Heart left ventricle (tissue), 16 donors: Measurements from ENCODE around the gene UBQLN4. TPM values are rescaled to one million over a fixed set of nuclear protein-coding genes. Genes with fewer than 3 reads are reported as not detected.

ENCODE experiments used
- ATAC-seq, 4 donors: fragments of 200-7000 bp; cut with Tn5 transposase; one replicate each; pipeline ENCODE4 v1.9.1; 2020 to 2022; ENCODE audit warnings: moderate library complexity in 4 of 4, mild to moderate bottlenecking in 3 of 4, moderate number of reproducible peaks in 1 of 4
- DNase-seq, 5 donors: peaks; one replicate each; pipeline ENCODE4 v3.0.0-alpha.2; 2020
- H3K27ac ChIP-seq, 12 donors: fragments of 200-600 bp; sonication (generic) in 4 of 12; one replicate each; pipeline versions ENCODE4 v1.5.0 to v1.8.0; 2016 to 2022; ENCODE audit warnings: mild to moderate bottlenecking in 2 of 12
- H3K27me3 ChIP-seq, 9 donors: fragments of 200-600 bp; sonication (generic) in 2 of 9; one replicate each; pipeline versions ENCODE4 v1.5.1 to v1.8.0; 2016 to 2022; ENCODE audit warnings: mild to moderate bottlenecking in 3 of 9
- H3K36me3 ChIP-seq, 9 donors: fragments of 200-600 bp; sonication (generic) in 2 of 9; one replicate each; pipeline versions ENCODE4 v1.5.0 to v1.8.0; 2018 to 2022; ENCODE audit warnings: mild to moderate bottlenecking in 2 of 9
- H3K4me1 ChIP-seq, 12 donors: fragments of 200-600 bp; sonication (generic) in 4 of 12; one replicate each; pipeline versions ENCODE4 v1.5.0 to v1.8.0; 2016 to 2022; ENCODE audit warnings: mild to moderate bottlenecking in 3 of 12
- H3K4me3 ChIP-seq, 12 donors: fragments of 200-600 bp; sonication (generic) in 4 of 12; one replicate each; pipeline versions ENCODE4 v1.5.0 to v1.8.0; 2017 to 2022; ENCODE audit warnings: mild to moderate bottlenecking in 9 of 12, moderate library complexity in 4 of 12
- H3K9me3 ChIP-seq, 12 donors: fragments of 200-600 bp; sonication (generic) in 4 of 12; one replicate each; pipeline versions ENCODE4 v1.5.0 to v1.8.0; 2016 to 2022; ENCODE audit warnings: mild to moderate bottlenecking in 1 of 12
- POLR2A ChIP-seq, 2 donors: fragments of 450-650 bp; IDR thresholded peaks; one replicate each; pipeline ENCODE4 v1.6.1; 2017; ENCODE audit warnings: antibody characterized with exemption in 2 of 2, mild to moderate bottlenecking in 2 of 2, moderate library complexity in 2 of 2
- WGBS, 4 donors: extraction: QIAGEN DNeasy Blood & Tissue Kit in 2 of 4; methylation state at CpG; one replicate each; pipeline versions ENCODE4 v1.1.5 to v1.1.7; 2013 to 2018; 5-methylcytosine and 5-hydroxymethylcytosine counted together
- intact Hi-C, 10 donors: fragments of 100-400 bp; cut with DNase I; formaldehyde crosslinking; loops; one replicate each; pipeline versions ENCODE4 v1.11.1 to v1.14.2; 2022
- polyA plus RNA-seq, 2 donors: library from polyadenylated mRNA; stranded (reverse); fragments of 200-250 nt; gene quantifications; one replicate each; pipeline ENCODE4 v1.2.3, GENCODE V29; 2013
- total RNA-seq, 9 donors: library from RNA; depleted of rRNA in 2 of 9; stranded (reverse); fragments of >200 nt in 2 of 9; fragmentation: NEBNext Ultra II Directional in 3 of 9; extraction: Animal tissue kit (Norgen Biotek cat#: 25700) in 3 of 9; gene quantifications; one replicate each; pipeline versions ENCODE4 v1.1.0 to v1.2.4, GENCODE V29; 2016 to 2023
- TF ChIP-seq, protein P1 (sequence below), 12 donors: fragments of 200-600 bp; sonication (generic) in 4 of 12; IDR thresholded peaks; one replicate each; pipeline versions ENCODE4 v1.5.0 to v1.8.0; 2018 to 2022; ENCODE audit warnings: antibody characterized with exemption in 12 of 12, mild to moderate bottlenecking in 5 of 12
- donor health status: ischemic (EF 13 %, LVEDD 7.1; RV severe dilation, severe dysfunction).
- donor health status: healthy with polysubstance abuse.
- donor health status: DM: no; HTN: yes; CAD: no.
- donor health status: DM: no; HTN: no; CAD: no.
- donor health status: ischemic (EF 25% LVEDD 6.9; RV normal size, moderate dysfunction).
- donor health status: ischemic (EF 25% LVEDD 5.7; RV mildly dilated, moderate dysfunction).
- donor health status: healthy.
- donor health status: DM: yes; HTN: yes; CAD: no.
- donor health status: ischemic (EF 35%, LVEDD 5.7; RV mildly dilated, moderate dysfunction).
- donor health status: nonischemic (EF 11% LVEDD 7.7; RV severe dilation, severe dysfunction).
- donor health status: DM: yes; HTN: yes; CAD: no.
- donor health status: PGD.
- donor health status: ischemic (EF 29% LVEDD 5.4; RV normal size, mild dysfunction).
- donor health status: nonischemic (EF 23%, LVEDD 6.1; RV moderate dilation, normal function).

The UBQLN4 gene
- total and polyA plus RNA-seq, 11 donors: 15.1 to 37.3 (median 26.9) TPM

GRCh38 chr1:156096640-156097391 lies 43.2 kb upstream of the UBQLN4 start:
- no peak for TF ChIP-seq POLR2A (IDR thresholded peaks at IDR 0.05)
- TF ChIP-seq, protein P1, sequence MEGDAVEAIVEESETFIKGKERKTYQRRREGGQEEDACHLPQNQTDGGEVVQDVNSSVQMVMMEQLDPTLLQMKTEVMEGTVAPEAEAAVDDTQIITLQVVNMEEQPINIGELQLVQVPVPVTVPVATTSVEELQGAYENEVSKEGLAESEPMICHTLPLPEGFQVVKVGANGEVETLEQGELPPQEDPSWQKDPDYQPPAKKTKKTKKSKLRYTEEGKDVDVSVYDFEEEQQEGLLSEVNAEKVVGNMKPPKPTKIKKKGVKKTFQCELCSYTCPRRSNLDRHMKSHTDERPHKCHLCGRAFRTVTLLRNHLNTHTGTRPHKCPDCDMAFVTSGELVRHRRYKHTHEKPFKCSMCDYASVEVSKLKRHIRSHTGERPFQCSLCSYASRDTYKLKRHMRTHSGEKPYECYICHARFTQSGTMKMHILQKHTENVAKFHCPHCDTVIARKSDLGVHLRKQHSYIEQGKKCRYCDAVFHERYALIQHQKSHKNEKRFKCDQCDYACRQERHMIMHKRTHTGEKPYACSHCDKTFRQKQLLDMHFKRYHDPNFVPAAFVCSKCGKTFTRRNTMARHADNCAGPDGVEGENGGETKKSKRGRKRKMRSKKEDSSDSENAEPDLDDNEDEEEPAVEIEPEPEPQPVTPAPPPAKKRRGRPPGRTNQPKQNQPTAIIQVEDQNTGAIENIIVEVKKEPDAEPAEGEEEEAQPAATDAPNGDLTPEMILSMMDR (IDR thresholded peaks at IDR 0.05): peak; percentile 89 to 99 (median 97)
- H3K36me3 ChIP-seq: no peaks in the 10 kb centered on the region
- H3K27ac ChIP-seq: peak overlapping the region; percentile 51 to 92 (median 86)
- H3K4me1 ChIP-seq: peaks cover 0 to 46% (median 28%) of the 10 kb centered on the region in 12 donors
- intact Hi-C loops: loop anchor here in 9 of 10 donors (1.0 to 2.0 kb wide), 3 partner anchors 32 to 34 kb away; no protein-coding TSS in a partner anchor
- 19 to 24% (median 22%) methylated on average over 10 to 14 of the region's 14 CpGs for WGBS, 4 donors
- peak overlapping the region in 3 of 12 donors; percentile 16 to 27 (median 27) for H3K4me3 ChIP-seq
- H3K27me3 ChIP-seq: no peaks in the 10 kb centered on the region
- ATAC-seq (peak; percentile 91 to 96 (median 95)), DNase-seq (peak; percentile 91 to 95 (median 91))
- H3K9me3 ChIP-seq: no peaks in the 10 kb centered on the region

DNA sequence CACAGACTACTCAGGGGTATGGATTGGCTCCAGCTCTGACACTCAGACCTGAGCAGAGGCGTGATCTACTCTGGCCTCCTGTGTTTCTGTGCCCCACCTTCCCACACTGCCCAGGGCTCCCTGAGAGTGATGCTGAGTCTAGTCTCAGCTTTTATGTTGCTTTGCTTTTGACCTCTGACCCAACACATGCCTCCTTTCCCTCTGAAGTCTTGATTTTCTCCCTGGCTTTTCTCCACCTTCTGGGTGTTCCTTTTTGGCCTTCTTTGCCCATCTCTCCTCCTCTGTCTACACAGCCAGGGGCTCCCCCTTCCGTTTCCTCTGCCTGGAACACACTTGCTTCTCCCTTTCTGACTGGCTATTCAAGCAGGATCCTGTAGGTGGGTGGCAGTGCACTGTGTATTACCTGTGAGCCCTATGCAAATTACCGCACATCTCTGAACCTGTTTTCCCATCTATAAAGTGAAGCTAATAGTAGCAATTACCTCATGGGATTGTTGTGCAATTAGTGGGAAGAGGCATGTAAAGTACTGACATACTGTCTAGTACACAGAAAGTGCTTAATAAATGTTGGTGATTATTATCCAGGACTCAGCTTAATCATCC lies 42.4 kb upstream of the UBQLN4 start:
- Histone ChIP-seq H3K4me3 (peak overlapping the region in 2 of 12 donors; percentile 27), H3K4me1 (peaks cover 0 to 42% (median 25%) of the 10 kb centered on the region in 12 donors), H3K27me3 (no peaks in the 10 kb centered on the region), H3K9me3 (no peaks in the 10 kb centered on the region), H3K36me3 (no peaks in the 10 kb centered on the region), H3K27ac (peak overlapping the region in 11 of 12 donors; percentile 57 to 92 (median 86))
- no peak for TF ChIP-seq POLR2A (IDR thresholded peaks at IDR 0.05)
- TF ChIP-seq, protein P1 (IDR thresholded peaks at IDR 0.05): no peak
- ATAC-seq: no peak
- DNase-seq: no peak
- intact Hi-C loops: loop anchor here in 9 of 10 donors (1.0 to 2.0 kb wide), 3 partner anchors 33 to 35 kb away; no protein-coding TSS in a partner anchor
- 78 to 89% (median 83%) methylated on average over 3 of the region's 3 CpGs for WGBS, 4 donors

- Histone ChIP-seq H3K27me3 (no peaks in the 10 kb centered on the region), H3K9me3 (no peaks in the 10 kb centered on the region), H3K27ac (no peak overlapping the region), H3K36me3 (no peaks in the 10 kb centered on the region), H3K4me3 (no peak overlapping the region), H3K4me1 (peaks cover 0 to 34% (median 15%) of the 10 kb centered on the region in 12 donors)
- 52 to 64% (median 57%) methylated on average over 2 of the region's 2 CpGs for WGBS, 4 donors
- no peak for DNase-seq
- intact Hi-C loops: loop anchor here in 6 of 10 donors (1.0 to 5.0 kb wide), 4 partner anchors 39 to 133 kb away; no protein-coding TSS in a partner anchor
- TF ChIP-seq, protein P1 (IDR thresholded peaks at IDR 0.05): no peak
- TF ChIP-seq POLR2A (IDR thresholded peaks at IDR 0.05): no peak
- ATAC-seq: no peak
Measured at GRCh38 chr1:156091610-156092009, 38.0 kb upstream of the UBQLN4 start.

GRCh38 chr1:156090840-156091188 lies 37.2 kb upstream of the UBQLN4 start:
- 36 to 44% (median 38%) methylated on average over 12 to 14 of the region's 14 CpGs for WGBS, 4 donors
- intact Hi-C loops: loop anchor here (1.0 to 5.0 kb wide), 4 partner anchors 131 to 134 kb away; no protein-coding TSS in a partner anchor
- H3K27ac ChIP-seq: peak overlapping the region in 2 of 12 donors; percentile 32 to 75

More at GRCh38 chr1:156090840-156091188, 37.2 kb upstream of the UBQLN4 start:
- no peak overlapping the region for H3K4me3 ChIP-seq
- H3K4me1 ChIP-seq: peaks cover 0 to 29% (median 9%) of the 10 kb centered on the region in 12 donors
- TF ChIP-seq, protein P1 (IDR thresholded peaks at IDR 0.05): peak; percentile 74 to 94 (median 89)
- TF ChIP-seq POLR2A (IDR thresholded peaks at IDR 0.05): no peak
- peak; percentile 78 to 92 (median 84) for DNase-seq
- H3K36me3 ChIP-seq: no peaks in the 10 kb centered on the region
- no peaks in the 10 kb centered on the region for H3K27me3 ChIP-seq
- H3K9me3 ChIP-seq: no peaks in the 10 kb centered on the region
- peak; percentile 65 to 84 (median 80) for ATAC-seq
